GM23338 (cell line): ENCODE results near the gene ADGRF1. TPM values are rescaled to one million over a fixed set of nuclear protein-coding genes. Genes with fewer than 3 reads are reported as not detected.

Source experiments
- ATAC-seq: fragments of 200-7000 bp; cut with Tn5 transposase; 3 replicates; pipeline ENCODE4 v1.9.1; 2020
- DNase-seq: peaks from one replicate; pipeline ENCODE4 v3.0.0-alpha.2; 2015; ENCODE audit warnings: low spot score
- H2AFZ ChIP-seq: fragments of 200-600 bp; sonication (generic); 2 replicates; pipeline ENCODE4 v1.8.0; 2016; ENCODE audit warnings: antibody characterized with exemption, mild to moderate bottlenecking, moderate library complexity
- H3F3A ChIP-seq: fragments of 200-600 bp; sonication (generic); replicated peaks from 2 replicates; pipeline ENCODE4 v1.8.0; 2017; ENCODE audit warnings: antibody characterized with exemption, mixed run types, low read depth
- H3K27ac ChIP-seq: fragments of 200-600 bp; sonication (generic); 2 replicates; pipeline ENCODE4 v1.6.1; 2016; ENCODE audit warnings: low read depth
- H3K27me3 ChIP-seq: fragments of 200-600 bp; sonication (generic); 2 replicates; pipeline ENCODE4 v1.8.0; 2016; ENCODE audit warnings: mild to moderate bottlenecking, mixed run types, moderate library complexity; ENCODE audit not compliant: insufficient read depth
- H3K36me3 ChIP-seq: fragments of 200-600 bp; sonication (generic); 2 replicates; pipeline ENCODE4 v1.8.0; 2016; ENCODE audit warnings: mild to moderate bottlenecking; ENCODE audit not compliant: insufficient read depth
- H3K4me1 ChIP-seq: fragments of 200-600 bp; sonication (generic); 2 replicates; pipeline ENCODE4 v1.8.0; 2016; ENCODE audit warnings: mild to moderate bottlenecking, moderate library complexity; ENCODE audit not compliant: insufficient read depth
- H3K4me2 ChIP-seq: fragments of 200-600 bp; sonication (generic); 2 replicates; pipeline ENCODE4 v1.7.1; 2017; ENCODE audit warnings: mixed run types
- H3K4me3 ChIP-seq: fragments of 200-600 bp; sonication (generic); 2 replicates; pipeline ENCODE4 v1.6.1; 2016; ENCODE audit warnings: mixed run types
- H3K79me2 ChIP-seq: fragments of 200-600 bp; sonication (generic); replicated peaks from 2 replicates; pipeline ENCODE4 v1.8.0; 2017; ENCODE audit warnings: mild to moderate bottlenecking; ENCODE audit not compliant: insufficient read depth
- H3K9me2 ChIP-seq: fragments of 200-600 bp; sonication (generic); 2 replicates; pipeline ENCODE4 v1.8.0; 2017; ENCODE audit not compliant: insufficient read depth
- H4K20me1 ChIP-seq: fragments of 200-600 bp; sonication (generic); replicated peaks from 2 replicates; pipeline ENCODE4 v1.8.0; 2017; ENCODE audit warnings: mild to moderate bottlenecking; ENCODE audit not compliant: insufficient read depth
- H3K27ac Mint-ChIP-seq: 2 replicates; pipeline ENCODE4 v1.8.0; 2020; ENCODE audit warnings: inconsistent platforms, mild to moderate bottlenecking, moderate library complexity, mixed read lengths
- H3K27me3 Mint-ChIP-seq: 3 replicates; pipeline ENCODE4 v1.8.0; 2022; ENCODE audit warnings: low read depth, mild to moderate bottlenecking, moderate library complexity, mixed read lengths, inconsistent platforms; ENCODE audit not compliant: insufficient read depth, poor library complexity
- H3K36me3 Mint-ChIP-seq: 3 replicates; pipeline ENCODE4 v1.8.0; 2021; ENCODE audit warnings: low read depth, mild to moderate bottlenecking, inconsistent platforms, moderate library complexity, mixed read lengths
- H3K4me1 Mint-ChIP-seq: 3 replicates; pipeline ENCODE4 v1.8.0; 2020; ENCODE audit warnings: mild to moderate bottlenecking, inconsistent platforms, mixed read lengths
- H3K4me3 Mint-ChIP-seq: 3 replicates; pipeline ENCODE4 v1.8.0; 2021; ENCODE audit warnings: moderate library complexity, mild to moderate bottlenecking, inconsistent platforms, mixed read lengths
- H3K9me3 Mint-ChIP-seq: 3 replicates; pipeline ENCODE4 v1.8.0; 2020; ENCODE audit warnings: moderate library complexity, mild to moderate bottlenecking, inconsistent platforms, mixed read lengths
- CREB1 ChIP-seq: fragments of 250-450 bp; sonication (Bioruptor Pico); IDR thresholded peaks from 2 replicates; pipeline ENCODE4 v1.5.0; 2020; ENCODE audit warnings: low read depth, mild to moderate bottlenecking, moderate library complexity
- EZH2 ChIP-seq: fragments of 200-600 bp; sonication (generic); IDR thresholded peaks from one replicate; pipeline ENCODE4 v1.8.0; 2017; ENCODE audit warnings: antibody characterized with exemption, mild to moderate bottlenecking, low read depth; ENCODE audit not compliant: unreplicated experiment
- EZH2phosphoT487 ChIP-seq: fragments of 200-600 bp; sonication (generic); IDR thresholded peaks from one replicate; pipeline ENCODE4 v1.8.1; 2018; ENCODE audit warnings: antibody characterized with exemption; ENCODE audit not compliant: unreplicated experiment
- JUNB ChIP-seq: IDR thresholded peaks from one replicate; pipeline ENCODE4 v1.6.1; 2016; ENCODE audit warnings: antibody characterized with exemption; ENCODE audit not compliant: unreplicated experiment
- NANOG ChIP-seq: IDR thresholded peaks from 2 replicates; pipeline ENCODE4 v1.6.1; 2016; ENCODE audit warnings: antibody characterized with exemption, borderline replicate concordance
- POLR2AphosphoS5 ChIP-seq: IDR thresholded peaks from 2 replicates; pipeline ENCODE4 v1.6.1; 2016; ENCODE audit warnings: antibody characterized with exemption, low read depth
- STAT1 ChIP-seq: IDR thresholded peaks from one replicate; pipeline ENCODE4 v1.6.1; 2016; ENCODE audit warnings: antibody characterized with exemption; ENCODE audit not compliant: unreplicated experiment
- ZNF114 ChIP-seq: fragments of 250-450 bp; sonication (Bioruptor Pico); IDR thresholded peaks from 2 replicates; pipeline ENCODE4 v1.5.0; 2020; ENCODE audit warnings: mild to moderate bottlenecking, moderate library complexity
- ZNF331 ChIP-seq: fragments of 250-450 bp; sonication (Bioruptor Pico); IDR thresholded peaks from 2 replicates; pipeline ENCODE4 v1.5.0; 2020; ENCODE audit warnings: low read depth, mild to moderate bottlenecking, moderate library complexity
- polyA plus RNA-seq: library from polyadenylated mRNA; unstranded; fragments of >200 nt; fragmentation: Nextera tagmentation; extraction: Ambion mirVana; gene quantifications from 2 replicates; pipeline ENCODE4 v1.2.1, GENCODE V29; 2016
- total RNA-seq: library from RNA; depleted of rRNA; stranded (reverse); fragments of >200 nt; shearing (Covaris generic); gene quantifications from 2 replicates; pipeline ENCODE4 v1.2.3, GENCODE V29; 2014
- TF ChIP-seq, protein P1 (sequence below): fragments of 250-450 bp; sonication (Bioruptor Pico); IDR thresholded peaks from 2 replicates; pipeline ENCODE4 v1.5.0; 2020; ENCODE audit warnings: mild to moderate bottlenecking, moderate library complexity
- TF ChIP-seq, protein P2 (sequence below): IDR thresholded peaks from 2 replicates; pipeline ENCODE4 v1.6.1; 2016; ENCODE audit warnings: antibody characterized with exemption
- TF ChIP-seq, protein P3 (sequence below), 2 experiments: fragments of 200-600 bp in 1 of 2; sonication (generic) in 1 of 2; conservative IDR thresholded peaks; 2 replicates each; pipeline versions ENCODE4 v1.5.1 to v1.6.1; 2016 to 2017; ENCODE audit warnings: antibody characterized with exemption in 2 of 2, low read depth in 2 of 2, mild to moderate bottlenecking in 2 of 2, moderate library complexity in 1 of 2
- TF ChIP-seq, protein P4 (sequence below): IDR thresholded peaks from one replicate; pipeline ENCODE4 v1.6.1; 2018; ENCODE audit warnings: antibody characterized with exemption; ENCODE audit not compliant: unreplicated experiment

ADGRF1 gene
- total and polyA plus RNA-seq, 2 experiments from 2014 or later: not detected

DNA sequence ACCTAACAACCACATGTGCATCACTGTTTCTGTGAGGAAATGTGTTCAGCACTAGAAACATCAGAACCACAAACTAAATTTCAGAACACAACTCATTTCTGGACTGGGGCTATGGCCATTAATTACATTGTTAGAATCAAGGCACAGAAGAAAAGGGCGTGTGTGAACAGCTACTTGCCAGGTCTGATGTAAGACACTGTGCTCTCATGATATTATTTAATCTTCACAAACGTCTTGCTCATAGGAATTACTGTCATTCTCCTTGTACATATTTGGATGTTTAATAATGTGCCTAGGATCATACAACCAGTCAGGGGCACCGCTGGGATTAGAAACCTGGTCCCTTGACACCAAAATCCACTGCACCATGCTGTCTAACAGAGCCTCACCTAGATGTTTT is 14.8 kb downstream of the ADGRF1 start:
- ATAC-seq: no peak
- no peaks in the 10 kb centered on the region for H3K4me1 Mint-ChIP-seq
- no peaks in the 10 kb centered on the region for H3K36me3 ChIP-seq

More for the DNA sequence above, 14.8 kb downstream of the ADGRF1 start:
- H3K79me2 ChIP-seq: no peaks in the 10 kb centered on the region
- H3F3A ChIP-seq: no peaks in the 10 kb centered on the region
- Mint-ChIP-seq H3K27me3 (no peaks in the 10 kb centered on the region), H3K27ac (no peak overlapping the region), H3K4me3 (no peak overlapping the region), H3K9me3 (no peaks in the 10 kb centered on the region), H3K36me3 (no peaks in the 10 kb centered on the region)
- no peaks in the 10 kb centered on the region for H3K4me1 ChIP-seq
- no peaks in the 10 kb centered on the region for H3K9me2 ChIP-seq
- no peak overlapping the region for H3K4me3 ChIP-seq
- no peak overlapping the region for H3K27ac ChIP-seq
- peak overlapping the region; percentile 56; the same call in 1 of the 2 replicates for H2AFZ ChIP-seq
- no peak for DNase-seq
- H3K4me2 ChIP-seq: no peak overlapping the region
- H3K27me3 ChIP-seq: no peaks in the 10 kb centered on the region
- H4K20me1 ChIP-seq: no peaks in the 10 kb centered on the region
- TF ChIP-seq, protein P1, sequence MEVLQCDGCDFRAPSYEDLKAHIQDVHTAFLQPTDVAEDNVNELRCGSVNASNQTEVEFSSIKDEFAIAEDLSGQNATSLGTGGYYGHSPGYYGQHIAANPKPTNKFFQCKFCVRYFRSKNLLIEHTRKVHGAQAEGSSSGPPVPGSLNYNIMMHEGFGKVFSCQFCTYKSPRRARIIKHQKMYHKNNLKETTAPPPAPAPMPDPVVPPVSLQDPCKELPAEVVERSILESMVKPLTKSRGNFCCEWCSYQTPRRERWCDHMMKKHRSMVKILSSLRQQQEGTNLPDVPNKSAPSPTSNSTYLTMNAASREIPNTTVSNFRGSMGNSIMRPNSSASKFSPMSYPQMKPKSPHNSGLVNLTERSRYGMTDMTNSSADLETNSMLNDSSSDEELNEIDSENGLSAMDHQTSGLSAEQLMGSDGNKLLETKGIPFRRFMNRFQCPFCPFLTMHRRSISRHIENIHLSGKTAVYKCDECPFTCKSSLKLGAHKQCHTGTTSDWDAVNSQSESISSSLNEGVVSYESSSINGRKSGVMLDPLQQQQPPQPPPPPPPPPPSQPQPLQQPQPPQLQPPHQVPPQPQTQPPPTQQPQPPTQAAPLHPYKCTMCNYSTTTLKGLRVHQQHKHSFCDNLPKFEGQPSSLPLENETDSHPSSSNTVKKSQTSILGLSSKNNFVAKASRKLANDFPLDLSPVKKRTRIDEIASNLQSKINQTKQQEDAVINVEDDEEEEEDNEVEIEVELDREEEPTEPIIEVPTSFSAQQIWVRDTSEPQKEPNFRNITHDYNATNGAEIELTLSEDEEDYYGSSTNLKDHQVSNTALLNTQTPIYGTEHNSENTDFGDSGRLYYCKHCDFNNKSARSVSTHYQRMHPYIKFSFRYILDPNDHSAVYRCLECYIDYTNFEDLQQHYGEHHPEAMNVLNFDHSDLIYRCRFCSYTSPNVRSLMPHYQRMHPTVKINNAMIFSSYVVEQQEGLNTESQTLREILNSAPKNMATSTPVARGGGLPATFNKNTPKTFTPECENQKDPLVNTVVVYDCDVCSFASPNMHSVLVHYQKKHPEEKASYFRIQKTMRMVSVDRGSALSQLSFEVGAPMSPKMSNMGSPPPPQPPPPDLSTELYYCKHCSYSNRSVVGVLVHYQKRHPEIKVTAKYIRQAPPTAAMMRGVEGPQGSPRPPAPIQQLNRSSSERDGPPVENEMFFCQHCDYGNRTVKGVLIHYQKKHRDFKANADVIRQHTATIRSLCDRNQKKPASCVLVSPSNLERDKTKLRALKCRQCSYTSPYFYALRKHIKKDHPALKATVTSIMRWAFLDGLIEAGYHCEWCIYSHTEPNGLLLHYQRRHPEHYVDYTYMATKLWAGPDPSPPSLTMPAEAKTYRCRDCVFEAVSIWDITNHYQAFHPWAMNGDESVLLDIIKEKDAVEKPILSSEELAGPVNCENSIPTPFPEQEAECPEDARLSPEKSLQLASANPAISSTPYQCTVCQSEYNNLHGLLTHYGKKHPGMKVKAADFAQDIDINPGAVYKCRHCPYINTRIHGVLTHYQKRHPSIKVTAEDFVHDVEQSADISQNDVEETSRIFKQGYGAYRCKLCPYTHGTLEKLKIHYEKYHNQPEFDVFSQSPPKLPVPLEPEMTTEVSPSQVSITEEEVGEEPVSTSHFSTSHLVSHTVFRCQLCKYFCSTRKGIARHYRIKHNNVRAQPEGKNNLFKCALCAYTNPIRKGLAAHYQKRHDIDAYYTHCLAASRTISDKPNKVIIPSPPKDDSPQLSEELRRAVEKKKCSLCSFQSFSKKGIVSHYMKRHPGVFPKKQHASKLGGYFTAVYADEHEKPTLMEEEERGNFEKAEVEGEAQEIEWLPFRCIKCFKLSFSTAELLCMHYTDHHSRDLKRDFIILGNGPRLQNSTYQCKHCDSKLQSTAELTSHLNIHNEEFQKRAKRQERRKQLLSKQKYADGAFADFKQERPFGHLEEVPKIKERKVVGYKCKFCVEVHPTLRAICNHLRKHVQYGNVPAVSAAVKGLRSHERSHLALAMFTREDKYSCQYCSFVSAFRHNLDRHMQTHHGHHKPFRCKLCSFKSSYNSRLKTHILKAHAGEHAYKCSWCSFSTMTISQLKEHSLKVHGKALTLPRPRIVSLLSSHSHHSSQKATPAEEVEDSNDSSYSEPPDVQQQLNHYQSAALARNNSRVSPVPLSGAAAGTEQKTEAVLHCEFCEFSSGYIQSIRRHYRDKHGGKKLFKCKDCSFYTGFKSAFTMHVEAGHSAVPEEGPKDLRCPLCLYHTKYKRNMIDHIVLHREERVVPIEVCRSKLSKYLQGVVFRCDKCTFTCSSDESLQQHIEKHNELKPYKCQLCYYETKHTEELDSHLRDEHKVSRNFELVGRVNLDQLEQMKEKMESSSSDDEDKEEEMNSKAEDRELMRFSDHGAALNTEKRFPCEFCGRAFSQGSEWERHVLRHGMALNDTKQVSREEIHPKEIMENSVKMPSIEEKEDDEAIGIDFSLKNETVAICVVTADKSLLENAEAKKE: no peak
- TF ChIP-seq EZH2phosphoT487 (no peak), JUNB (no peak), ZNF331 (CRISPR knock-in tag) (no peak), ZNF114 (no peak), POLR2AphosphoS5 (no peak), EZH2 (no peak), STAT1 (no peak), CREB1 (CRISPR knock-in tag) (no peak), NANOG (no peak)
- TF ChIP-seq, protein P2, sequence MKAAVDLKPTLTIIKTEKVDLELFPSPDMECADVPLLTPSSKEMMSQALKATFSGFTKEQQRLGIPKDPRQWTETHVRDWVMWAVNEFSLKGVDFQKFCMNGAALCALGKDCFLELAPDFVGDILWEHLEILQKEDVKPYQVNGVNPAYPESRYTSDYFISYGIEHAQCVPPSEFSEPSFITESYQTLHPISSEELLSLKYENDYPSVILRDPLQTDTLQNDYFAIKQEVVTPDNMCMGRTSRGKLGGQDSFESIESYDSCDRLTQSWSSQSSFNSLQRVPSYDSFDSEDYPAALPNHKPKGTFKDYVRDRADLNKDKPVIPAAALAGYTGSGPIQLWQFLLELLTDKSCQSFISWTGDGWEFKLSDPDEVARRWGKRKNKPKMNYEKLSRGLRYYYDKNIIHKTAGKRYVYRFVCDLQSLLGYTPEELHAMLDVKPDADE: no peak
- TF ChIP-seq, protein P3, sequence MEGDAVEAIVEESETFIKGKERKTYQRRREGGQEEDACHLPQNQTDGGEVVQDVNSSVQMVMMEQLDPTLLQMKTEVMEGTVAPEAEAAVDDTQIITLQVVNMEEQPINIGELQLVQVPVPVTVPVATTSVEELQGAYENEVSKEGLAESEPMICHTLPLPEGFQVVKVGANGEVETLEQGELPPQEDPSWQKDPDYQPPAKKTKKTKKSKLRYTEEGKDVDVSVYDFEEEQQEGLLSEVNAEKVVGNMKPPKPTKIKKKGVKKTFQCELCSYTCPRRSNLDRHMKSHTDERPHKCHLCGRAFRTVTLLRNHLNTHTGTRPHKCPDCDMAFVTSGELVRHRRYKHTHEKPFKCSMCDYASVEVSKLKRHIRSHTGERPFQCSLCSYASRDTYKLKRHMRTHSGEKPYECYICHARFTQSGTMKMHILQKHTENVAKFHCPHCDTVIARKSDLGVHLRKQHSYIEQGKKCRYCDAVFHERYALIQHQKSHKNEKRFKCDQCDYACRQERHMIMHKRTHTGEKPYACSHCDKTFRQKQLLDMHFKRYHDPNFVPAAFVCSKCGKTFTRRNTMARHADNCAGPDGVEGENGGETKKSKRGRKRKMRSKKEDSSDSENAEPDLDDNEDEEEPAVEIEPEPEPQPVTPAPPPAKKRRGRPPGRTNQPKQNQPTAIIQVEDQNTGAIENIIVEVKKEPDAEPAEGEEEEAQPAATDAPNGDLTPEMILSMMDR (conservative IDR thresholded peaks at IDR 0.05; ENCODE audit: low read depth in 2 of 2): no peak
- TF ChIP-seq, protein P4, sequence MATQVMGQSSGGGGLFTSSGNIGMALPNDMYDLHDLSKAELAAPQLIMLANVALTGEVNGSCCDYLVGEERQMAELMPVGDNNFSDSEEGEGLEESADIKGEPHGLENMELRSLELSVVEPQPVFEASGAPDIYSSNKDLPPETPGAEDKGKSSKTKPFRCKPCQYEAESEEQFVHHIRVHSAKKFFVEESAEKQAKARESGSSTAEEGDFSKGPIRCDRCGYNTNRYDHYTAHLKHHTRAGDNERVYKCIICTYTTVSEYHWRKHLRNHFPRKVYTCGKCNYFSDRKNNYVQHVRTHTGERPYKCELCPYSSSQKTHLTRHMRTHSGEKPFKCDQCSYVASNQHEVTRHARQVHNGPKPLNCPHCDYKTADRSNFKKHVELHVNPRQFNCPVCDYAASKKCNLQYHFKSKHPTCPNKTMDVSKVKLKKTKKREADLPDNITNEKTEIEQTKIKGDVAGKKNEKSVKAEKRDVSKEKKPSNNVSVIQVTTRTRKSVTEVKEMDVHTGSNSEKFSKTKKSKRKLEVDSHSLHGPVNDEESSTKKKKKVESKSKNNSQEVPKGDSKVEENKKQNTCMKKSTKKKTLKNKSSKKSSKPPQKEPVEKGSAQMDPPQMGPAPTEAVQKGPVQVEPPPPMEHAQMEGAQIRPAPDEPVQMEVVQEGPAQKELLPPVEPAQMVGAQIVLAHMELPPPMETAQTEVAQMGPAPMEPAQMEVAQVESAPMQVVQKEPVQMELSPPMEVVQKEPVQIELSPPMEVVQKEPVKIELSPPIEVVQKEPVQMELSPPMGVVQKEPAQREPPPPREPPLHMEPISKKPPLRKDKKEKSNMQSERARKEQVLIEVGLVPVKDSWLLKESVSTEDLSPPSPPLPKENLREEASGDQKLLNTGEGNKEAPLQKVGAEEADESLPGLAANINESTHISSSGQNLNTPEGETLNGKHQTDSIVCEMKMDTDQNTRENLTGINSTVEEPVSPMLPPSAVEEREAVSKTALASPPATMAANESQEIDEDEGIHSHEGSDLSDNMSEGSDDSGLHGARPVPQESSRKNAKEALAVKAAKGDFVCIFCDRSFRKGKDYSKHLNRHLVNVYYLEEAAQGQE: no peak
